CD14-positive monocyte (primary cell): ENCODE measurements around the gene TGFBRAP1. TPM values are rescaled to one million over a fixed set of nuclear protein-coding genes. Genes with fewer than 3 reads are reported as not detected.
A peak's percentile ranks its signal among the peaks of the same experiment; 100 is the strongest.

Source experiments
- DNase-seq, 3 donors: peaks; one replicate each; pipeline ENCODE4 v3.0.0-alpha.2; 2011 to 2022
- H2AFZ ChIP-seq: 2 replicates; pipeline ENCODE4 v1.6.0; 2012; ENCODE audit warnings: mild to moderate bottlenecking, low read depth, low read length, inconsistent platforms; ENCODE audit not compliant: insufficient read depth, poor library complexity, severe bottlenecking
- H3K27ac ChIP-seq, 2 donors: 1 replicate in 1 of 2; 2 replicates in 1 of 2; pipeline ENCODE4 v1.5.1; 2012 to 2013; ENCODE audit warnings: low read length in 2 of 2, control low read depth in 1 of 2, inconsistent platforms in 1 of 2, low read depth in 1 of 2, mild to moderate bottlenecking in 1 of 2
- H3K27me3 ChIP-seq, 2 donors: one replicate each; pipeline versions ENCODE4 v1.6.0 to v1.6.1; 2011 to 2013; ENCODE audit warnings: low read length in 2 of 2; ENCODE audit not compliant: control insufficient read depth in 2 of 2, insufficient read depth in 2 of 2
- H3K36me3 ChIP-seq, 2 donors: replicated peaks in 1 of 2; 1 replicate in 1 of 2; 2 replicates in 1 of 2; pipeline versions ENCODE4 v1.5.1 to v1.6.1; 2012 to 2013; ENCODE audit warnings: low read length in 2 of 2, control low read depth in 1 of 2, inconsistent platforms in 1 of 2, mild to moderate bottlenecking in 1 of 2; ENCODE audit not compliant: insufficient read depth in 2 of 2, control insufficient read depth in 1 of 2
- H3K4me1 ChIP-seq, 2 donors: 1 replicate in 1 of 2; 2 replicates in 1 of 2; pipeline versions ENCODE4 v1.5.1 to v1.6.1; 2012 to 2013; ENCODE audit warnings: low read length in 2 of 2, control low read depth in 1 of 2, inconsistent platforms in 1 of 2, mild to moderate bottlenecking in 1 of 2, moderate library complexity in 1 of 2; ENCODE audit not compliant: insufficient read depth in 2 of 2, control insufficient read depth in 1 of 2
- H3K4me2 ChIP-seq: replicated peaks from 2 replicates; pipeline ENCODE3; 2012; ENCODE audit warnings: low read length, moderate library complexity, mild to moderate bottlenecking; ENCODE audit not compliant: poor library complexity, severe bottlenecking; ENCODE audit errors: extremely low read depth
- H3K4me3 ChIP-seq, 3 experiments: fragments of 200-600 bp in 1 of 3; sonication (generic) in 1 of 3; replicated peaks in 1 of 3; 1 replicate in 2 of 3; 2 replicates in 1 of 3; pipeline ENCODE4 v1.5.1; 2011 to 2013; ENCODE audit warnings: low read length in 3 of 3, mild to moderate bottlenecking in 3 of 3, control low read depth in 2 of 3, low read depth in 2 of 3, inconsistent platforms in 1 of 3, moderate library complexity in 1 of 3
- H3K79me2 ChIP-seq: 2 replicates; pipeline ENCODE4 v1.6.0; 2012; ENCODE audit warnings: mild to moderate bottlenecking, control low read depth, inconsistent platforms, low read length, moderate library complexity; ENCODE audit not compliant: insufficient read depth
- H3K9ac ChIP-seq: 2 replicates; pipeline ENCODE4 v1.6.0; 2017; ENCODE audit warnings: low read length, mild to moderate bottlenecking; ENCODE audit not compliant: insufficient read depth, poor library complexity, severe bottlenecking
- H3K9me3 ChIP-seq, 2 donors: replicated peaks in 1 of 2; 1 replicate in 1 of 2; 2 replicates in 1 of 2; pipeline versions ENCODE4 v1.5.1 to v1.6.1; 2012 to 2013; ENCODE audit warnings: low read length in 2 of 2, control low read depth in 1 of 2; ENCODE audit not compliant: control insufficient read depth in 1 of 2, insufficient read depth in 1 of 2
- H4K20me1 ChIP-seq: 2 replicates; pipeline ENCODE4 v1.6.0; 2012; ENCODE audit warnings: mild to moderate bottlenecking, low read length, control low read depth, moderate library complexity; ENCODE audit not compliant: insufficient read depth
- H3K27ac Mint-ChIP-seq, 7 donors: one replicate each; pipeline ENCODE4 v1.8.0; 2020; ENCODE audit warnings: mild to moderate bottlenecking in 7 of 7, mixed read lengths in 7 of 7, moderate library complexity in 6 of 7, inconsistent platforms in 2 of 7
- H3K27me3 Mint-ChIP-seq, 3 donors: one replicate each; pipeline ENCODE4 v1.8.0; 2021 to 2022; ENCODE audit warnings: low read depth in 3 of 3, mild to moderate bottlenecking in 3 of 3, mixed read lengths in 3 of 3, moderate library complexity in 3 of 3, inconsistent platforms in 1 of 3
- H3K36me3 Mint-ChIP-seq, 2 donors: one replicate each; pipeline ENCODE4 v1.8.0; 2020; ENCODE audit warnings: mixed read lengths in 2 of 2, inconsistent platforms in 1 of 2, mild to moderate bottlenecking in 1 of 2
- H3K4me1 Mint-ChIP-seq: one replicate; pipeline ENCODE4 v1.8.0; 2020; ENCODE audit warnings: mild to moderate bottlenecking, mixed read lengths
- H3K4me3 Mint-ChIP-seq, 2 donors: one replicate each; pipeline ENCODE4 v1.8.0; 2020; ENCODE audit warnings: mild to moderate bottlenecking in 2 of 2, mixed read lengths in 2 of 2, moderate library complexity in 1 of 2
- H3K9me3 Mint-ChIP-seq, 7 donors: one replicate each; pipeline ENCODE4 v1.8.0; 2020 to 2022; ENCODE audit warnings: mixed read lengths in 7 of 7, mild to moderate bottlenecking in 6 of 7, moderate library complexity in 6 of 7, inconsistent platforms in 2 of 7
- CTCF ChIP-seq: fragments of 200-600 bp; IDR thresholded peaks from one replicate; pipeline ENCODE4 v1.8.0; 2022; ENCODE audit warnings: antibody characterized with exemption, mild to moderate bottlenecking
- WGBS: methylation state at CpG from one replicate; pipeline ENCODE4 v1.1.5; 2013; ENCODE audit warnings: missing lambda C conversion rate; ENCODE audit not compliant: insufficient coverage; 5-methylcytosine and 5-hydroxymethylcytosine counted together
- intact Hi-C, 2 donors: fragments of 100-400 bp; cut with micrococcal nuclease; formaldehyde crosslinking; loops; one replicate each; pipeline versions ENCODE4 v1.15.0 to v1.15.1; 2023
- polyA plus RNA-seq, 3 donors: library from polyadenylated mRNA; depleted of rRNA in 1 of 3; unstranded in 2 of 3; stranded (reverse) in 1 of 3; fragments of 300-500 nt in 2 of 3; fragments of >200 nt in 1 of 3; fragmentation: Illumina TruSeq in 2 of 3; gene quantifications; 1 replicate in 2 of 3; 2 replicates in 1 of 3; pipeline ENCODE4 v1.2.3, GENCODE V29; 2012 to 2021

The TGFBRAP1 gene
- polyA plus RNA-seq, 3 donors: 10.0 to 10.5 (median 10.2) TPM

GRCh38 chr2:105278654-105279053 is 50.9 kb downstream of the TGFBRAP1 start:
- peaks cover 94 to 96% of the 10 kb centered on the region in 2 donors for H3K36me3 Mint-ChIP-seq
- H2AFZ ChIP-seq: no peak overlapping the region
- no peak overlapping the region for H3K4me2 ChIP-seq
- DNase-seq: no peak
- H3K9me3 ChIP-seq: no peaks in the 10 kb centered on the region
- no peak for TF ChIP-seq CTCF
- H3K36me3 ChIP-seq: peaks cover 86 to 100% of the 10 kb centered on the region in 2 donors
- peak overlapping the region in 1 of 7 donors; percentile 45 for H3K27ac Mint-ChIP-seq
- no peak overlapping the region for H3K4me3 Mint-ChIP-seq
- peak overlapping the region in 1 of 2 donors; percentile 9 for H3K27ac ChIP-seq
- H3K4me1 ChIP-seq: no peaks in the 10 kb centered on the region
- no peaks in the 10 kb centered on the region for H3K79me2 ChIP-seq
- intact Hi-C loops: no loop called here
- H3K4me3 ChIP-seq: no peak overlapping the region
- no peaks in the 10 kb centered on the region for H3K27me3 ChIP-seq
- 86% methylated on average over 2 of the region's 5 CpGs for WGBS
- H3K9me3 Mint-ChIP-seq: no peaks in the 10 kb centered on the region
- H3K4me1 Mint-ChIP-seq: no peaks in the 10 kb centered on the region
- H3K9ac ChIP-seq: no peak overlapping the region
- no peaks in the 10 kb centered on the region for H4K20me1 ChIP-seq
- peaks cover 0 to 5% (median 0%) of the 10 kb centered on the region in 3 donors for H3K27me3 Mint-ChIP-seq

GRCh38 chr2:105274046-105274445 is 55.5 kb downstream of the TGFBRAP1 start:
- no CpG with 5 or more reads among the region's 4 CpGs for WGBS
- Histone ChIP-seq H3K4me2 (no peak overlapping the region), H3K4me3 (no peak overlapping the region), H3K36me3 (peaks cover 92 to 100% of the 10 kb centered on the region in 2 donors), H3K4me1 (no peaks in the 10 kb centered on the region), H3K9me3 (no peaks in the 10 kb centered on the region), H2AFZ (no peak overlapping the region), H3K27ac (no peak overlapping the region), H3K9ac (no peak overlapping the region), H3K27me3 (no peaks in the 10 kb centered on the region), H4K20me1 (no peaks in the 10 kb centered on the region), H3K79me2 (no peaks in the 10 kb centered on the region)
- H3K27ac Mint-ChIP-seq: no peak overlapping the region
- H3K36me3 Mint-ChIP-seq: peaks cover 97 to 100% of the 10 kb centered on the region in 2 donors
- no peaks in the 10 kb centered on the region for H3K27me3 Mint-ChIP-seq
- no peak overlapping the region for H3K4me3 Mint-ChIP-seq
- intact Hi-C loops: no loop called here
- TF ChIP-seq CTCF: no peak
- H3K9me3 Mint-ChIP-seq: peaks cover 0 to 1% (median 0%) of the 10 kb centered on the region in 7 donors
- no peak for DNase-seq
- no peaks in the 10 kb centered on the region for H3K4me1 Mint-ChIP-seq
